Ovary (tissue), 9 donors: Measurements from ENCODE around the gene POU2AF1. TPM values are rescaled to one million over a fixed set of nuclear protein-coding genes. Genes with fewer than 3 reads are reported as not detected.

ENCODE experiments used
- DNase-seq, 5 donors: peaks; one replicate each; pipeline ENCODE4 v3.0.0-alpha.2; 2019 to 2020
- H3K27ac ChIP-seq, 2 donors: fragments of 200-600 bp; one replicate each; pipeline versions ENCODE4 v1.5.1 to v1.8.0; 2019 to 2022
- H3K27me3 ChIP-seq: fragments of 200-600 bp; one replicate; pipeline ENCODE4 v1.8.0; 2022
- H3K36me3 ChIP-seq: fragments of 200-600 bp; sonication (generic); one replicate; pipeline ENCODE4 v1.5.1; 2019
- H3K4me1 ChIP-seq: one replicate; pipeline ENCODE4 v1.8.1; 2013; ENCODE audit warnings: mild to moderate bottlenecking, moderate library complexity; ENCODE audit not compliant: insufficient read depth
- H3K4me3 ChIP-seq: fragments of 200-600 bp; sonication (generic); one replicate; pipeline ENCODE4 v1.5.1; 2017
- H3K9me3 ChIP-seq, 2 donors: fragments of 200-600 bp in 1 of 2; sonication (generic) in 1 of 2; one replicate each; pipeline versions ENCODE4 v1.5.1 to v1.8.1; 2013 to 2019; ENCODE audit warnings: mild to moderate bottlenecking in 1 of 2, moderate library complexity in 1 of 2
- EP300 ChIP-seq: sonication (generic); formaldehyde crosslinking; IDR thresholded peaks from one replicate; pipeline ENCODE4 v1.6.1; 2017; ENCODE audit warnings: antibody characterized with exemption
- POLR2A ChIP-seq: fragments of 450-650 bp; IDR thresholded peaks from one replicate; pipeline ENCODE4 v1.6.1; 2017; ENCODE audit warnings: antibody characterized with exemption, mild to moderate bottlenecking, moderate library complexity
- WGBS, 3 donors: extraction: QIAGEN DNeasy Blood & Tissue Kit in 1 of 3; methylation state at CpG; one replicate each; pipeline versions ENCODE4 v1.1.5 to v1.1.7; 2013 to 2017; 5-methylcytosine and 5-hydroxymethylcytosine counted together
- intact Hi-C, 4 donors: fragments of 100-400 bp; cut with DNase I; formaldehyde crosslinking; loops; one replicate each; pipeline versions ENCODE4 v1.11.0 to v1.15.1; 2022 to 2023
- polyA plus RNA-seq, 2 donors: library from polyadenylated mRNA; stranded (reverse); fragments of 200-250 nt in 1 of 2; fragments of 350-450 nt in 1 of 2; fragmentation: Illumina TruSeq in 1 of 2; extraction: RNeasy Lipid Tissue Mini Kit (QIAGEN cat#74804) in 1 of 2; gene quantifications; one replicate each; pipeline ENCODE4 v1.2.3, GENCODE V29; 2013 to 2014
- total RNA-seq, 7 donors: library from RNA; depleted of rRNA in 2 of 7; stranded (reverse); fragments of >200 nt in 2 of 7; fragmentation: NEBNext Ultra II Directional in 3 of 7; extraction: Animal tissue kit (Norgen Biotek cat#: 25700) in 3 of 7; gene quantifications; one replicate each; pipeline versions ENCODE4 v1.1.0 to v1.2.4, GENCODE V29; 2016 to 2023
- TF ChIP-seq, protein P1 (sequence below), 3 donors: fragments of 450-650 bp in 2 of 3; fragments of 200-600 bp in 1 of 3; IDR thresholded peaks; one replicate each; pipeline versions ENCODE4 v1.5.1 to v1.8.0; 2016 to 2022; ENCODE audit warnings: antibody characterized with exemption in 3 of 3, mild to moderate bottlenecking in 1 of 3
- donor health status: DM: no; HTN: no; CAD: no; lungs with moderate emphysema.
- donor health status: DM: no; HTN: no; CAD: no.
- donor health status: Bipolar disorder and iron deficiency.
- donor health status: DM: yes; HTN: yes; CAD: no.
- donor health status: DM: no; HTN: no; CAD: no.
- donor health status: DM: yes; HTN: yes; CAD: no.

The POU2AF1 gene
- total and polyA plus RNA-seq, 9 donors: 0.29 to 4.1 (median 0.83) TPM

DNA sequence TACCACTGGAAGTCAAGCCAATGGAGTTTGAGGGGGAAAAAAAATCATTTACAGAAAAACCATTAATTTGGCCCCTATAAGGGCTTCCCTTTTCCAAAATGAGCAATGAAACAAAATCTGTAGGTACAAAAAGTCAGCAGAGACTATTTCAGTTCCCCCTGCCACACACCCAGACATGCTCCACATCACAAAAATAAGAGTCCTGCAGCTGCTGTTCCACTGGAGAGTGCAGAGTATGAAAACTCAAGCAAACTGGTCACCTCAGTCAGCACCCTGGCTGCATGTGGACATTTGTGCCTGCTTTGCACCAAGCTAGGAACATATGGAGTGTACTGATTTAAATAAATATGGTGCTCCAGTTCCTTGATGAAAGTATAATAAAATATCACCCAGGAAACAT, 15.1 kb downstream of the POU2AF1 start:
- TF ChIP-seq, protein P1, sequence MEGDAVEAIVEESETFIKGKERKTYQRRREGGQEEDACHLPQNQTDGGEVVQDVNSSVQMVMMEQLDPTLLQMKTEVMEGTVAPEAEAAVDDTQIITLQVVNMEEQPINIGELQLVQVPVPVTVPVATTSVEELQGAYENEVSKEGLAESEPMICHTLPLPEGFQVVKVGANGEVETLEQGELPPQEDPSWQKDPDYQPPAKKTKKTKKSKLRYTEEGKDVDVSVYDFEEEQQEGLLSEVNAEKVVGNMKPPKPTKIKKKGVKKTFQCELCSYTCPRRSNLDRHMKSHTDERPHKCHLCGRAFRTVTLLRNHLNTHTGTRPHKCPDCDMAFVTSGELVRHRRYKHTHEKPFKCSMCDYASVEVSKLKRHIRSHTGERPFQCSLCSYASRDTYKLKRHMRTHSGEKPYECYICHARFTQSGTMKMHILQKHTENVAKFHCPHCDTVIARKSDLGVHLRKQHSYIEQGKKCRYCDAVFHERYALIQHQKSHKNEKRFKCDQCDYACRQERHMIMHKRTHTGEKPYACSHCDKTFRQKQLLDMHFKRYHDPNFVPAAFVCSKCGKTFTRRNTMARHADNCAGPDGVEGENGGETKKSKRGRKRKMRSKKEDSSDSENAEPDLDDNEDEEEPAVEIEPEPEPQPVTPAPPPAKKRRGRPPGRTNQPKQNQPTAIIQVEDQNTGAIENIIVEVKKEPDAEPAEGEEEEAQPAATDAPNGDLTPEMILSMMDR (IDR thresholded peaks at IDR 0.05): no peak
- TF ChIP-seq EP300 (no peak), POLR2A (no peak)
- Histone ChIP-seq H3K27me3 (no peaks in the 10 kb centered on the region), H3K9me3 (no peaks in the 10 kb centered on the region), H3K4me3 (no peak overlapping the region), H3K36me3 (no peaks in the 10 kb centered on the region), H3K4me1 (peaks cover 6% of the 10 kb centered on the region), H3K27ac (no peak overlapping the region)
- DNase-seq: no peak
- intact Hi-C loops: loop anchor here in 1 of 4 donors (5.0 kb wide), 1 partner anchor 33 kb away; no protein-coding TSS in a partner anchor

DNA sequence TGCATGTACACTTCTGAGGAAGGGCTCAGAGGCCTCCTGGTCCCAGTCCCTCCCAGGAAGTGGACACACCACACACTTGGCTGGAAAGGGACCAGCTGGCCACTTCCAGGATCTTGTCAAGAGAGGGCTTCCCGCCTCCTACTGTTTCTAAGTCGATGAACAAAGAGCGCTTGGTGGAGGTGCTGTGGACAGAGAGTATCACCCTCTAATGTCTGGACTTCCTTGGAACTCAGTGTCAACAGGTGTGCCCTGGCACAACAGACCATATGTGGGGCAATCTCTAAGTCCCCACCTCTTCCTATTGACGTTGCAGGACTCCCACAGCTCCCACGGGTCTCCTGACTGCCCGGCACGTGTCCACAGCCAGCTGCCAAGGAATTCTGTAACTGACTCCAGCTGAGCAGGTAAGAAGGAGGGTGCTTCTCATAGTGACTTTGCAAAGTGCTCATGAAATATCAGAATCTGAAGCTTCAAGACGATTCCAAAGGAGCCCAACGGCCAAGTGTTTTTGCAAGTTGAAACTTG, 16.1 kb downstream of the POU2AF1 start:
- Histone ChIP-seq H3K36me3 (no peaks in the 10 kb centered on the region), H3K27me3 (no peaks in the 10 kb centered on the region), H3K9me3 (no peaks in the 10 kb centered on the region), H3K4me1 (peaks cover 6% of the 10 kb centered on the region), H3K27ac (no peak overlapping the region), H3K4me3 (no peak overlapping the region)
- no peak for TF ChIP-seq EP300
- no peak for TF ChIP-seq POLR2A
- TF ChIP-seq, protein P1 (IDR thresholded peaks at IDR 0.05): no peak
- intact Hi-C loops: loop anchor here in 1 of 4 donors (5.0 kb wide), 1 partner anchor 34 kb away; no protein-coding TSS in a partner anchor
- DNase-seq: no peak
- 67 to 80% (median 70%) methylated on average over 9 of the region's 9 CpGs for WGBS, 3 donors

DNA sequence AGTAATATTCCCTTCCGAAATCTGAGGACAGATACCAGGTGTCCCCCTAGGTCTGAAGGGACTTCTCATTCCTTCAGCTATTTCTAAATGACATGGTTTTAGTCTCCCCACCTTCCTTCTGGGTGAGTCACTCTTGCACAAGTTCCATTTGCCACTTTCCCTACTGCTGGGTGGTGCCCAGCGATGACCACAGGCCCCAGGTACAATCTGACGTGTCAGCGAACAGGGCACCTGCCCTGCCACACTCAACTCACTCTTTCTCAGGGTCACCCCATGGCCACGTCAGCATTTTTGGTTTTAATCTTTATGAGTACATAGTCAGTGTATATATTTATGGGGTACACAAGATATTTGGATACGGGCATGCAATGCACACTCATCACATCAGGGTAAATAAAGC, 17.2 kb downstream of the POU2AF1 start:
- intact Hi-C loops: loop anchor here in 1 of 4 donors (5.0 kb wide), 1 partner anchor 35 kb away; no protein-coding TSS in a partner anchor
- no peak overlapping the region for H3K27ac ChIP-seq
- peaks cover 6% of the 10 kb centered on the region for H3K4me1 ChIP-seq
- DNase-seq: no peak
- no peak overlapping the region for H3K4me3 ChIP-seq
- no peaks in the 10 kb centered on the region for H3K9me3 ChIP-seq
- no peaks in the 10 kb centered on the region for H3K36me3 ChIP-seq
- WGBS, 3 donors: 95 to 96% (median 96%) methylated on average over 6 of the region's 6 CpGs
- TF ChIP-seq, protein P1 (IDR thresholded peaks at IDR 0.05): no peak
- TF ChIP-seq POLR2A (no peak), EP300 (no peak)
- no peaks in the 10 kb centered on the region for H3K27me3 ChIP-seq

DNA sequence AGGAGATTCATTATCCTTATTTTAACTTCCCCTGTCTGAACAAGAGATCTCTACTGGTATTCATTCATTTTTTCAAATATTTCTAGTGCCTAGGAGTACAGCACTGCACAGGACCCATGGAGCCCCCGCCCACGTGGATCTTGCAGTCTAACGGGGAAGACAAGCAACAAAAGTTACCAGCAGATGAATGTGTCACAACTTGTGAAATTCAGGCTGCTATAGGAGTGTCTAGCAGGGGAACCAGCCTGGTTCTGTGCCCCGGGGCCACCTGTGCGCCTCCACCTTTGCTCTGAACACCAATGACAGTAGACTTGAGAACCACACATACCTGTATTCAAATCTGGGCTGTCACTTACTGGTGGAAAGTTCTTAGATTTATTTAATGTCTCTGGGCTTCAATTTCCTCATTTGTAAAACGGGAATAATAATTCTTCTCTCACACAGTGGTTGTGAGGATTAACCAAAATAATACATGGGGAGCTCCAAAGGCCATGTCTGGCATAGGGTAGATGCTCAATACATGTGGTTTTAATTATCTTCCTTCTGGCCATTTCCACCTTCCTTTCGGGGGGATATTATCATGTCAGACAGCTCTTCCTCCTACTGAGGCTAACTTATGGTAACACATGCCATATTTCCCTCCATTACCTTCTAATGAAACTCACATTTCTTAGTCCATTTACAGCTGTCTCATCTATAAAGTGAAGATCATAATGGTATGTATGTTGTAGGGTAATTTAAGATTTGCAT, 17.8 kb downstream of the POU2AF1 start:
- Histone ChIP-seq H3K27me3 (no peaks in the 10 kb centered on the region), H3K27ac (no peak overlapping the region), H3K9me3 (no peaks in the 10 kb centered on the region), H3K4me3 (no peak overlapping the region), H3K4me1 (peaks cover 2% of the 10 kb centered on the region), H3K36me3 (no peaks in the 10 kb centered on the region)
- no peak for DNase-seq
- intact Hi-C loops: loop anchor here in 1 of 4 donors (5.0 kb wide), 1 partner anchor 36 kb away; no protein-coding TSS in a partner anchor
- 72 to 82% (median 79%) methylated on average over 7 of the region's 7 CpGs for WGBS, 3 donors
- no peak for TF ChIP-seq EP300
- TF ChIP-seq, protein P1 (IDR thresholded peaks at IDR 0.05): no peak
- TF ChIP-seq POLR2A: no peak
